K562 (cell line): ENCODE measurements around the gene ADGRB2. TPM values are rescaled to one million over a fixed set of nuclear protein-coding genes. Genes with fewer than 3 reads are reported as not detected.

Experiments
- ATAC-seq: fragments of 200-7000 bp; cut with Tn5 transposase; 3 replicates; pipeline ENCODE4 v1.9.1; 2020; ENCODE audit warnings: moderate library complexity
- BruUV-seq: library from RNA; stranded (reverse); fragments of 400-500 nt; replicated peaks from 2 replicates; lab custom pipeline; 2021; lab: Mats Ljungman, UMichigan
- CTCF ChIA-PET: fragments of 300-600 bp; formaldehyde crosslinking; extraction: SDS; loops from one replicate; lab custom pipeline; 2021; ENCODE audit warnings: low intra/inter-chr PET ratio; lab: Yijun Ruan, JAX
- POLR2A ChIA-PET: fragments of 300-600, 350-650 bp; sonication (Branson Sonifier 250); formaldehyde crosslinking; extraction: SDS; loops from one replicate; lab custom pipeline; 2021; ENCODE audit warnings: antibody characterized with exemption, inconsistent platforms; lab: Yijun Ruan, JAX
- DNase-seq, 4 experiments: peaks; one replicate each; pipeline versions ENCODE4 v3.0.0 to v3.0.0-alpha.2; 2011 to 2018; ENCODE audit warnings: low spot score in 3 of 4, mixed read lengths in 3 of 4; ENCODE audit errors: extremely low read depth in 1 of 4
- FAIRE-seq: peaks from 2 replicates; lab custom pipeline; 2011; peaks lifted over from hg19 to GRCh38; lab: Jason Lieb, UNC
- H2AFZ ChIP-seq: 2 replicates; pipeline ENCODE4 v1.6.0; 2011; ENCODE audit warnings: low read depth, low read length, control low read depth, inconsistent platforms
- H3K27ac ChIP-seq: fragments of 200-600 bp; 3 replicates; pipeline ENCODE4 v1.8.0; 2011; ENCODE audit warnings: low read depth, mild to moderate bottlenecking, control low read depth, inconsistent platforms, low read length, moderate library complexity, mixed read lengths; ENCODE audit errors: extremely low read depth
- H3K27me3 ChIP-seq, 2 experiments: fragments of 300-600 bp in 1 of 2; 2 replicates in 1 of 2; 3 replicates in 1 of 2; pipeline versions ENCODE4 v1.6.0 to v1.8.0; 2011; ENCODE audit warnings: inconsistent platforms in 2 of 2, low read length in 2 of 2, mild to moderate bottlenecking in 1 of 2, mixed read lengths in 1 of 2, moderate library complexity in 1 of 2; ENCODE audit not compliant: control insufficient read depth in 2 of 2, insufficient read depth in 2 of 2
- H3K36me3 ChIP-seq: fragments of 300-600 bp; 3 replicates; pipeline ENCODE4 v1.8.0; 2011; ENCODE audit warnings: mild to moderate bottlenecking, low read length, inconsistent platforms; ENCODE audit not compliant: control insufficient read depth, insufficient read depth
- H3K4me1 ChIP-seq, 2 experiments: fragments of 200-600 bp in 1 of 2; replicated peaks in 1 of 2; 2 replicates in 1 of 2; 3 replicates in 1 of 2; pipeline versions ENCODE4 v1.5.1 to v1.8.0; 2011; ENCODE audit warnings: inconsistent platforms in 2 of 2, low read length in 2 of 2, mild to moderate bottlenecking in 1 of 2, mixed read lengths in 1 of 2, moderate library complexity in 1 of 2; ENCODE audit not compliant: control insufficient read depth in 2 of 2, insufficient read depth in 2 of 2
- H3K4me2 ChIP-seq: 2 replicates; pipeline ENCODE4 v1.6.1; 2011; ENCODE audit warnings: low read length, control low read depth, inconsistent platforms, mixed read lengths; ENCODE audit not compliant: insufficient read depth
- H3K4me3 ChIP-seq: fragments of 200-600 bp; sonication (generic), shearing (Covaris generic); 2 replicates; pipeline ENCODE4 v1.5.1; 2016; ENCODE audit warnings: control low read depth, inconsistent platforms
- H3K79me2 ChIP-seq: fragments of 200-600 bp; 3 replicates; pipeline ENCODE4 v1.8.0; 2011; ENCODE audit warnings: low read length, inconsistent platforms; ENCODE audit not compliant: control insufficient read depth, insufficient read depth
- H3K9ac ChIP-seq, 2 experiments: 2 replicates each; pipeline versions ENCODE4 v1.6.0 to v1.6.1; 2011; ENCODE audit warnings: low read depth in 2 of 2, low read length in 2 of 2, control low read depth in 1 of 2, inconsistent platforms in 1 of 2, mild to moderate bottlenecking in 1 of 2, mixed read lengths in 1 of 2; ENCODE audit not compliant: insufficient read depth in 1 of 2
- H3K9me1 ChIP-seq: one replicate; pipeline ENCODE4 v1.6.0; 2011; ENCODE audit warnings: inconsistent platforms, mild to moderate bottlenecking, low read length, moderate library complexity; ENCODE audit not compliant: control insufficient read depth, insufficient read depth
- H3K9me3 ChIP-seq: replicated peaks from 2 replicates; pipeline ENCODE4 v1.5.1; 2011; ENCODE audit warnings: low read depth, low read length, inconsistent platforms; ENCODE audit not compliant: control insufficient read depth, insufficient read depth
- H4K20me1 ChIP-seq: replicated peaks from 2 replicates; pipeline ENCODE4 v1.6.1; 2011; ENCODE audit warnings: low read length, inconsistent platforms, mixed read lengths; ENCODE audit not compliant: control insufficient read depth, insufficient read depth
- BCLAF1 ChIP-seq, 2 experiments: fragments of 450-650 bp in 1 of 2; IDR thresholded peaks; 2 replicates each; pipeline ENCODE4 v1.6.1; 2011 to 2017; ENCODE audit warnings: low read depth in 2 of 2, antibody characterized with exemption in 1 of 2, borderline replicate concordance in 1 of 2, low read length in 1 of 2, mild to moderate bottlenecking in 1 of 2, mixed read lengths in 1 of 2; ENCODE audit not compliant: control insufficient read depth in 1 of 2
- CHAMP1 ChIP-seq: fragments of 450-650 bp; IDR thresholded peaks from 2 replicates; pipeline ENCODE4 v1.6.1; 2016; ENCODE audit warnings: mild to moderate bottlenecking
- DIDO1 ChIP-seq: fragments of 450-650 bp; IDR thresholded peaks from 2 replicates; pipeline ENCODE4 v1.6.1; 2016; ENCODE audit warnings: low read depth, missing biosample characterization, missing genetic modification characterization
- EHMT2 ChIP-seq: fragments of 450-650 bp; IDR thresholded peaks from 2 replicates; pipeline ENCODE4 v1.6.1; 2018; ENCODE audit warnings: antibody characterized with exemption
- GTF2E2 ChIP-seq: fragments of 200-800 bp; sonication (Bioruptor generic); IDR thresholded peaks from 2 replicates; pipeline ENCODE4 v1.6.1; 2016; ENCODE audit warnings: missing genetic modification characterization, missing compliant biosample characterization
- HES1 ChIP-seq: fragments of 450-650 bp; IDR thresholded peaks from 2 replicates; pipeline ENCODE4 v1.6.1; 2016; ENCODE audit warnings: low read depth, mild to moderate bottlenecking, moderate library complexity
- MYC ChIP-seq, 2 experiments: fragments of 250-450 bp in 1 of 2; sonication (Bioruptor Pico) in 1 of 2; IDR thresholded peaks; 2 replicates each; pipeline versions ENCODE4 v1.5.1 to v1.6.1; 2012 to 2021; ENCODE audit warnings: low read depth in 2 of 2, borderline replicate concordance in 1 of 2, improper control_type of control experiment in 1 of 2, low read length in 1 of 2, mild to moderate bottlenecking in 1 of 2, moderate library complexity in 1 of 2
- NELFE ChIP-seq: IDR thresholded peaks from 2 replicates; pipeline ENCODE4 v1.6.1; 2011; ENCODE audit warnings: mild to moderate bottlenecking; ENCODE audit not compliant: insufficient read depth, insufficient read length
- POLR3A ChIP-seq: IDR thresholded peaks from 2 replicates; pipeline ENCODE4 v1.6.1; 2011; ENCODE audit warnings: borderline replicate concordance, mild to moderate bottlenecking, moderate library complexity; ENCODE audit not compliant: insufficient read length, insufficient read depth; ENCODE audit errors: extremely low read depth
- SMARCA4 ChIP-seq: fragments of 450-650 bp; IDR thresholded peaks from 2 replicates; pipeline ENCODE4 v1.6.1; 2016
- SMC3 ChIP-seq: conservative IDR thresholded peaks from 2 replicates; pipeline ENCODE4 v1.6.1; 2011; ENCODE audit warnings: low read depth, low read length, improper control_type of control experiment; ENCODE audit not compliant: insufficient read depth
- TBP ChIP-seq: optimal IDR thresholded peaks from 2 replicates; pipeline ENCODE3; 2011; ENCODE audit warnings: low read depth, low read length, improper control_type of control experiment
- ZNF232 ChIP-seq: sonication (generic); formaldehyde crosslinking; IDR thresholded peaks from 2 replicates; pipeline ENCODE4 v1.8.0; 2022; ENCODE audit warnings: mild to moderate bottlenecking, missing genetic modification reagents
- ZNF785 ChIP-seq: fragments of 250-450 bp; sonication (Bioruptor Pico); IDR thresholded peaks from 2 replicates; pipeline ENCODE4 v1.4.0; 2020; ENCODE audit warnings: mild to moderate bottlenecking
- WGBS: fragments of 100-300 bp; shearing (Covaris generic); methylation state at CpG from one replicate; pipeline ENCODE4 v1.1.6; 2016; ENCODE audit warnings: low coverage, mixed read lengths; ENCODE audit not compliant: insufficient coverage; ENCODE audit errors: missing lambda C conversion rate; 5-methylcytosine and 5-hydroxymethylcytosine counted together
- in situ Hi-C: fragments of 300-500 bp; cut with MboI; formaldehyde crosslinking; loops from 4 replicates; pipeline ENCODE4 v1.15.0; 2018; ENCODE audit warnings: inconsistent platforms, mixed read lengths
- intact Hi-C: fragments of 100-400 bp; cut with micrococcal nuclease; formaldehyde crosslinking; loops from 2 replicates; pipeline ENCODE4 v1.14.2; 2022
- polyA plus RNA-seq, 8 experiments: library from polyadenylated mRNA; depleted of rRNA in 4 of 8; stranded (reverse) in 5 of 8; unstranded in 3 of 8; fragments of >200 nt; fragmentation: Nextera tagmentation in 2 of 8; fragmentation: Illumina TruSeq in 1 of 8; extraction: Ambion mirVana in 2 of 8; extraction: Trizol in 1 of 8; gene quantifications; 2 replicates each; pipeline versions ENCODE4 v1.2.1 to v1.2.3, GENCODE V29; 2011 to 2014; ENCODE audit warnings: inconsistent platforms in 1 of 8, missing spikeins in 1 of 8
- total RNA-seq, 7 experiments: library from RNA; depleted of rRNA in 6 of 7; stranded (reverse); fragments of >200 nt in 6 of 7; fragmentation: Illumina TruSeq in 2 of 7; extraction: Trizol in 2 of 7; gene quantifications; 2 replicates each; pipeline versions ENCODE4 v1.2.1 to v1.2.3, GENCODE V29; 2011 to 2021; ENCODE audit warnings: low replicate concordance in 1 of 7

The ADGRB2 gene
- total and polyA plus RNA-seq, 9 of the 15 experiments (the other 6 are each of a cell fraction or from before 2014, with no cell fraction given), result 0.04 to 0.23 (median 0.20) TPM; not detected in 2

GRCh38 chr1:31727195-31727594 lies 36.9 kb downstream of the ADGRB2 start:
- FAIRE-seq, result no peak
- H3K9me1 ChIP-seq, result no peaks in the 10 kb centered on the region
- H3K4me2 ChIP-seq, result no peak overlapping the region
- H3K79me2 ChIP-seq, result no peaks in the 10 kb centered on the region
- no peaks in the 10 kb centered on the region for H3K9me3 ChIP-seq
- no peak overlapping the region for H2AFZ ChIP-seq
- no peak for ATAC-seq
- BruUV-seq, result no TSS peak
- peaks cover 35% of the 10 kb centered on the region for H4K20me1 ChIP-seq
- no peaks in the 10 kb centered on the region for H3K36me3 ChIP-seq
- H3K27me3 ChIP-seq, result peaks cover 55 to 80% of the 10 kb centered on the region in 2 experiments
- in situ Hi-C loops (no loop called here), intact Hi-C loops (no loop called here)
- CTCF ChIA-PET, result no interaction called here
- POLR2A ChIA-PET, result interaction anchor here (0.6 to 2.6 kb wide), 2 partner anchors 10 to 25 kb away, joined by 3 to 11 read pairs; no protein-coding TSS in a partner anchor
- no peak overlapping the region for H3K27ac ChIP-seq
- H3K4me3 ChIP-seq, result no peak overlapping the region
- peaks cover 0 to 20% of the 10 kb centered on the region in 2 experiments; a peak in 1 of 5 replicates for H3K4me1 ChIP-seq
- TF ChIP-seq SMC3, result no peak
- TF ChIP-seq CHAMP1, result no peak
- no peak for TF ChIP-seq SMARCA4
- no peak for TF ChIP-seq ZNF232 (CRISPR knock-in tag)
- no peak for TF ChIP-seq EHMT2
- no peak for TF ChIP-seq DIDO1 (tag)
- TF ChIP-seq POLR3A, result no peak
- no peak for TF ChIP-seq TBP
- no peak for TF ChIP-seq MYC (IDR thresholded peaks at IDR 0.05; ENCODE audit: low read depth, low read length)
- TF ChIP-seq MYC (CRISPR knock-in tag; IDR thresholded peaks at IDR 0.05; ENCODE audit: borderline replicate concordance, low read depth), result no peak
- TF ChIP-seq HES1, result no peak
- TF ChIP-seq ZNF785 (CRISPR knock-in tag), result no peak
- TF ChIP-seq BCLAF1 (IDR thresholded peaks at IDR 0.05; ENCODE audit: borderline replicate concordance in 1 of 2, control insufficient read depth in 1 of 2, low read depth in 2 of 2, low read length in 1 of 2), result no peak
- no peak for TF ChIP-seq GTF2E2 (tag)
- TF ChIP-seq NELFE, result no peak
- H3K9ac ChIP-seq, result no peak overlapping the region
- WGBS, result 3% methylated on average over 14 of the region's 14 CpGs
- DNase-seq, result no peak
